ENCODE data around the gene CYYR1.

The CYYR1 gene

GRCh38 chr21:26421724-26422123, 151.4 kb downstream of the CYYR1 start:
- no peak overlapping the region for H3K4me3 ChIP-seq (ENCODE audit: low read depth, low read length)
- no peak for DNase-seq (ENCODE audit: low read depth)
- TF ChIP-seq, protein P1, sequence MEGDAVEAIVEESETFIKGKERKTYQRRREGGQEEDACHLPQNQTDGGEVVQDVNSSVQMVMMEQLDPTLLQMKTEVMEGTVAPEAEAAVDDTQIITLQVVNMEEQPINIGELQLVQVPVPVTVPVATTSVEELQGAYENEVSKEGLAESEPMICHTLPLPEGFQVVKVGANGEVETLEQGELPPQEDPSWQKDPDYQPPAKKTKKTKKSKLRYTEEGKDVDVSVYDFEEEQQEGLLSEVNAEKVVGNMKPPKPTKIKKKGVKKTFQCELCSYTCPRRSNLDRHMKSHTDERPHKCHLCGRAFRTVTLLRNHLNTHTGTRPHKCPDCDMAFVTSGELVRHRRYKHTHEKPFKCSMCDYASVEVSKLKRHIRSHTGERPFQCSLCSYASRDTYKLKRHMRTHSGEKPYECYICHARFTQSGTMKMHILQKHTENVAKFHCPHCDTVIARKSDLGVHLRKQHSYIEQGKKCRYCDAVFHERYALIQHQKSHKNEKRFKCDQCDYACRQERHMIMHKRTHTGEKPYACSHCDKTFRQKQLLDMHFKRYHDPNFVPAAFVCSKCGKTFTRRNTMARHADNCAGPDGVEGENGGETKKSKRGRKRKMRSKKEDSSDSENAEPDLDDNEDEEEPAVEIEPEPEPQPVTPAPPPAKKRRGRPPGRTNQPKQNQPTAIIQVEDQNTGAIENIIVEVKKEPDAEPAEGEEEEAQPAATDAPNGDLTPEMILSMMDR (conservative IDR thresholded peaks at IDR 0.05; ENCODE audit: low read depth, low read length), result no peak

All from choroid plexus epithelial cell (primary cell).